ENCODE data around the gene PBLD. TPM values are rescaled to one million over a fixed set of nuclear protein-coding genes. Genes with fewer than 3 reads are reported as not detected.

Gene PBLD
- total RNA-seq, result 1.7 and 2.3 TPM in 2 replicates

GRCh38 chr10:68332259-68333057 lies at the start of gene PBLD:
Gene PBLD, minus strand, starts transcription at chr10:68332928. Its CDS starts 26,084 bp downstream, at chr10:68306844.
- intact Hi-C loops (cut with micrococcal nuclease), result loop anchor here (1.0 to 10.0 kb wide), 7 partner anchors 100 to 892 kb away; partner anchors contain the start of genes ATOH7, CCAR1, DNA2 and DNAJC12

- intact Hi-C loops (cut with micrococcal nuclease), result no loop called here
Measured at GRCh38 chr10:68371604-68372003, 38.9 kb upstream of the PBLD start.

GRCh38 chr10:68367121-68367520 lies 34.4 kb upstream of the PBLD start:
- intact Hi-C loops (cut with micrococcal nuclease), result no loop called here

- intact Hi-C loops (cut with micrococcal nuclease), result no loop called here
Measured at GRCh38 chr10:68366600-68366999, 33.9 kb upstream of the PBLD start.

- intact Hi-C loops (cut with micrococcal nuclease), result no loop called here
Measured at GRCh38 chr10:68365611-68366010, 32.9 kb upstream of the PBLD start.

GRCh38 chr10:68364101-68364886 lies 31.6 kb upstream of the PBLD start:
- intact Hi-C loops (cut with micrococcal nuclease), result no loop called here

GRCh38 chr10:68362590-68362989 lies 29.9 kb upstream of the PBLD start:
- intact Hi-C loops (cut with micrococcal nuclease), result no loop called here

- intact Hi-C loops (cut with micrococcal nuclease), result no loop called here
Measured at GRCh38 chr10:68359189-68359588, 26.5 kb upstream of the PBLD start.

- intact Hi-C loops (cut with micrococcal nuclease), result no loop called here
Measured at GRCh38 chr10:68353537-68353936, 20.8 kb upstream of the PBLD start.

GRCh38 chr10:68348265-68348741 lies 15.6 kb upstream of the PBLD start:
- intact Hi-C loops (cut with micrococcal nuclease), result loop anchor here (1.0 to 5.0 kb wide), 2 partner anchors 59 to 136 kb away; partner anchors contain the start of gene RUFY2

GRCh38 chr10:68346774-68347173 lies 14.0 kb upstream of the PBLD start:
- intact Hi-C loops (cut with micrococcal nuclease), result loop anchor here (1.0 to 5.0 kb wide), 2 partner anchors 12 to 61 kb away; partner anchors contain the start of gene RUFY2

- intact Hi-C loops (cut with micrococcal nuclease), result loop anchor here (1.0 to 5.0 kb wide), 2 partner anchors 11 to 62 kb away; partner anchors contain the start of gene RUFY2
Measured at GRCh38 chr10:68345621-68346020, 12.9 kb upstream of the PBLD start.

- intact Hi-C loops (cut with micrococcal nuclease), result no loop called here
Measured at GRCh38 chr10:68342909-68343516, 10.3 kb upstream of the PBLD start.

GRCh38 chr10:68340358-68341080 lies 7.8 kb upstream of the PBLD start:
- intact Hi-C loops (cut with micrococcal nuclease), result no loop called here

- intact Hi-C loops (cut with micrococcal nuclease), result loop anchor here (10.0 kb wide), 1 partner anchor 888 kb away; the partner anchor contains the start of gene HKDC1
Measured at GRCh38 chr10:68336754-68337351, 4.1 kb upstream of the PBLD start.

- intact Hi-C loops (cut with micrococcal nuclease), result loop anchor here (1.0 to 10.0 kb wide), 6 partner anchors 11 to 890 kb away; partner anchors contain the start of genes ATOH7, HKDC1 and VPS26A
Measured at GRCh38 chr10:68334672-68335467, 2.1 kb upstream of the PBLD start.

GRCh38 chr10:68333440-68334431 lies 1.0 kb upstream of the PBLD start:
- intact Hi-C loops (cut with micrococcal nuclease), result loop anchor here (1.0 to 10.0 kb wide), 8 partner anchors 13 to 891 kb away; partner anchors contain the start of genes ATOH7, DNA2, DNAJC12 and HKDC1

GRCh38 chr10:68333058-68333395 lies 299 bp upstream of the PBLD start:
- intact Hi-C loops (cut with micrococcal nuclease), result loop anchor here (2.0 to 10.0 kb wide), 6 partner anchors 101 to 892 kb away; partner anchors contain the start of genes ATOH7, DNA2, DNAJC12 and HKDC1

All from T-helper 1 cell treated with Interleukin-12 subunit alpha and Interleukin-12 subunit beta and Interleukin-4 antibody, amounts not matched to agents 30 ng/mL and 1 ng/mL, for 36 hours (primary cell).